Tibial artery (tissue), 4 donors: ENCODE results near the gene PLEKHG3.
A peak's percentile ranks its signal among the peaks of the same experiment; 100 is the strongest.

Experiments
- DNase-seq, 2 donors: peaks; one replicate each; pipeline ENCODE4 v3.0.0-alpha.2; 2019
- H3K27ac ChIP-seq, 2 donors: fragments of 200-600 bp; sonication (generic) in 1 of 2; 1 replicate in 1 of 2; 2 replicates in 1 of 2; pipeline ENCODE4 v1.5.1; 2018 to 2019; ENCODE audit warnings: mild to moderate bottlenecking in 1 of 2
- H3K27me3 ChIP-seq, 2 donors: fragments of 200-600 bp; sonication (generic) in 1 of 2; one replicate each; pipeline versions ENCODE4 v1.5.1 to v1.6.0; 2016 to 2019
- H3K36me3 ChIP-seq, 3 donors: fragments of 200-600 bp; sonication (generic) in 2 of 3; one replicate each; pipeline ENCODE4 v1.5.1; 2016 to 2019; ENCODE audit warnings: mild to moderate bottlenecking in 2 of 3
- H3K4me1 ChIP-seq, 4 donors: fragments of 200-600 bp; sonication (generic) in 2 of 4; 1 replicate in 3 of 4; 2 replicates in 1 of 4; pipeline ENCODE4 v1.5.1; 2016 to 2019
- H3K4me3 ChIP-seq, 2 donors: fragments of 200-600 bp; sonication (generic) in 1 of 2; 1 replicate in 1 of 2; 2 replicates in 1 of 2; pipeline ENCODE4 v1.5.1; 2018 to 2019; ENCODE audit warnings: mild to moderate bottlenecking in 2 of 2
- H3K9me3 ChIP-seq, 3 donors: fragments of 200-600 bp; sonication (generic) in 1 of 3; one replicate each; pipeline ENCODE4 v1.5.1; 2016 to 2019
- intact Hi-C: fragments of 100-400 bp; cut with DNase I; formaldehyde crosslinking; loops from one replicate; pipeline ENCODE4 v1.15.0; 2023; ENCODE audit warnings: low total_unique reads
- TF ChIP-seq, protein P1 (sequence below), 2 experiments: fragments of 200-600 bp in 1 of 2; fragments of 450-650 bp in 1 of 2; IDR thresholded peaks; one replicate each; pipeline ENCODE4 v1.5.1; 2017 to 2019; ENCODE audit warnings: antibody characterized with exemption in 2 of 2, mild to moderate bottlenecking in 1 of 2, moderate library complexity in 1 of 2

The PLEKHG3 gene

DNA sequence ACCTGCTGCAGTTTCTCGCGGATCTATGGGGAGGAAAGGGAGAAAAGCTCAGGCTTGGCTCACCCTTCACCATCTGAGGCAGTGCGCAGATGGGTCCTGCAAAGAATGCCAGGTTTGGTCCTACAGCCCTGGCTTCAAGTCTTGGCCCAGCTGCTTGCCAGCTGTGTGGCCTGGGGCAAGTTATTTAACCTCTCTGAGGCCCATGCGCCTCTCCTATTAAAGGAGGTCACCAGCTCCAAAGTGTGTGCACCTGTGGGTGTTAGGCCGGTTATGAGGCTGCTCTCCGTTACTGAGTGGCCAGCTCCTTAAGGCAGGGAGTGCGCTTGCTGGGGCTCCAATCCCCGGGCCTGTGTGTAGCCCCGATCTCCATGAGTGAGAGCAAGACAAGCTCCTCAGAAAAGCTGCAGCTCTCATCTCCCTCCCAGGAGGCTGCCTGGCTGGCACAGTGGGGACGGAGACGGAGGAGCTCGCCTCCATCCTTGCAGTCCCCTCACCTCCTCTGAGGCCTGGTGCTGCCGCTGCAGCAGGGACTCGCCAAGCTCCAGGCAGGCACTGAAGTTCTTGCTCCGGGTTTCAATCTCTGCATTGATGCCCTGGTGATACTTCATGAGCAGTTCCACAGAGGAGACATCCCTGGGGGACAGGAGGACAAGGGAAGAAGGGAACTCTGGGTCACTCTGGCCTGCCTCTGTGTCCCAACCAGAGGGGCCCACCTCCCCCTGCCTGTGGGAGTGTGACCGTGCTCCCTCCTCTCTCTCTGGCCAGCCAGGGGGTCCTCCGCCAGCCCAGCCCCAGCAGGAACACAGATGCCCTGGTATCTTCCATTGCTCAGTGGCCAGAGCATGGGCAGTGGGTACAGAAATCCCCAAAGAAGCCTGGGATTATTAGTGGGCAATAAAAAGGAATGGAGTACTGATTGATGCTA is 65.1 kb downstream of the PLEKHG3 start:
- peak in 1 of 2 donors; percentile 33 for DNase-seq
- Histone ChIP-seq H3K9me3 (no peaks in the 10 kb centered on the region), H3K4me1 (peaks cover 0 to 8% (median 5%) of the 10 kb centered on the region in 4 donors), H3K36me3 (peaks cover 0 to 4% (median 0%) of the 10 kb centered on the region in 3 donors), H3K27me3 (no peaks in the 10 kb centered on the region), H3K4me3 (no peak overlapping the region), H3K27ac (no peak overlapping the region)
- intact Hi-C loops: loop anchor here (10.0 kb wide), 1 partner anchor 225 kb away; the partner anchor contains the start of genes HSPA2 and PPP1R36
- TF ChIP-seq, protein P1, sequence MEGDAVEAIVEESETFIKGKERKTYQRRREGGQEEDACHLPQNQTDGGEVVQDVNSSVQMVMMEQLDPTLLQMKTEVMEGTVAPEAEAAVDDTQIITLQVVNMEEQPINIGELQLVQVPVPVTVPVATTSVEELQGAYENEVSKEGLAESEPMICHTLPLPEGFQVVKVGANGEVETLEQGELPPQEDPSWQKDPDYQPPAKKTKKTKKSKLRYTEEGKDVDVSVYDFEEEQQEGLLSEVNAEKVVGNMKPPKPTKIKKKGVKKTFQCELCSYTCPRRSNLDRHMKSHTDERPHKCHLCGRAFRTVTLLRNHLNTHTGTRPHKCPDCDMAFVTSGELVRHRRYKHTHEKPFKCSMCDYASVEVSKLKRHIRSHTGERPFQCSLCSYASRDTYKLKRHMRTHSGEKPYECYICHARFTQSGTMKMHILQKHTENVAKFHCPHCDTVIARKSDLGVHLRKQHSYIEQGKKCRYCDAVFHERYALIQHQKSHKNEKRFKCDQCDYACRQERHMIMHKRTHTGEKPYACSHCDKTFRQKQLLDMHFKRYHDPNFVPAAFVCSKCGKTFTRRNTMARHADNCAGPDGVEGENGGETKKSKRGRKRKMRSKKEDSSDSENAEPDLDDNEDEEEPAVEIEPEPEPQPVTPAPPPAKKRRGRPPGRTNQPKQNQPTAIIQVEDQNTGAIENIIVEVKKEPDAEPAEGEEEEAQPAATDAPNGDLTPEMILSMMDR (IDR thresholded peaks at IDR 0.05): no peak

- Histone ChIP-seq H3K4me3 (no peak overlapping the region), H3K27me3 (no peaks in the 10 kb centered on the region), H3K4me1 (no peaks in the 10 kb centered on the region), H3K9me3 (no peaks in the 10 kb centered on the region), H3K36me3 (peaks cover 0 to 4% (median 0%) of the 10 kb centered on the region in 3 donors), H3K27ac (no peak overlapping the region)
- TF ChIP-seq, protein P1 (IDR thresholded peaks at IDR 0.05): no peak
- intact Hi-C loops: no loop called here
- DNase-seq: no peak
Observed at GRCh38 chr14:64770751-64771150, 66.5 kb downstream of the PLEKHG3 start.

DNA sequence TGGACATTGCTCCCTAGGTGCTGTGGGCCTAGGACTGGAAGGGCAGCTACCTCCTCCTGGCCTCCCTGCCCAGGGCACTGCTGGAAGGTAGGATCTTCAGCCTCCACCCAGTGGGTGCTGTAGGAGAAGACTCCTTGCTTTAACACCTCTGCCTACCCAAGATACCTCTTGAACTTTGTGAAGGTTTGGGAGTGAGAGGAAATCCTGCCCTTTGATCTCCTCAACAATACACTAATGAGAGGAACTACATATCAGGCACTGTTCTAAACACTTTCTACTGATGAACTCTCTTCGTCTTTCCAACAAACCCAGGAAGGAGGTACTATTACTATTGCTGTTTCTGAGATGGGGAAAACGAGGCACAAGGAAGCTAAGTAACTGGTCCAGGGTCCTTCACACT is 66.9 kb downstream of the PLEKHG3 start:
- TF ChIP-seq, protein P1 (IDR thresholded peaks at IDR 0.05): no peak
- Histone ChIP-seq H3K4me1 (no peaks in the 10 kb centered on the region), H3K36me3 (peaks cover 0 to 4% (median 0%) of the 10 kb centered on the region in 3 donors), H3K27me3 (no peaks in the 10 kb centered on the region), H3K27ac (no peak overlapping the region), H3K4me3 (no peak overlapping the region), H3K9me3 (no peaks in the 10 kb centered on the region)
- intact Hi-C loops: no loop called here
- no peak for DNase-seq

DNA sequence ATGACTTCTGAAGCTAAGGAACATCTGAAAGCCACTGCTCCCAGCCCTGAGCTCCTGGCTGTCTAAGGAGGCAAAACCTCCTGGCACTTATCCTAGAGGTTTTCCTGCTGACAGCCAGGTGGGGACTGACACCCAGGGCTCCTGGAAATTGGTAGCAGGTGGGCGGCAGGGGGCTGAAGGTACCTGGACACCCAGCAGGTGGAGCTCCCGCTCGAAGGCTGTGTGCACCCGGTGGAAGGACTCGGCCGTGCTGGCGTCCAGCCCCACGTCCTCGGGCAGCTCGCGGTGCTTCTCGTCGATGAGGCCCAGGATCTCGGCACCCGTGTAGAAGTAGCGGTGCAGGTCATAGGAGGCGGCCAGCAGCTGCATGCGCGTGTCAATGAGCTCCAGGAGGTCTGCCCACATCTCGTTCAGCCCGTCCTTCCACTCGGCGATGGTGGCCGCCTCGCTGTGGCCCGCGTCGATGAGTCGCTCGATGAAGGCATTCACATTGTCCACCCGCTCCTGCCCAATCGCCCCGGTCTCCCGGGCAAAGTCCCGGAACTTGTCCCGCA is 68.2 kb downstream of the PLEKHG3 start:
- TF ChIP-seq, protein P1 (IDR thresholded peaks at IDR 0.05): no peak
- no peak overlapping the region for H3K4me3 ChIP-seq
- intact Hi-C loops: no loop called here
- H3K4me1 ChIP-seq: no peaks in the 10 kb centered on the region
- H3K27ac ChIP-seq: no peak overlapping the region
- peaks cover 0 to under 1% (median 0%) of the 10 kb centered on the region in 3 donors for H3K36me3 ChIP-seq
- H3K9me3 ChIP-seq: no peaks in the 10 kb centered on the region
- DNase-seq: peak in 1 of 2 donors; percentile 60
- H3K27me3 ChIP-seq: no peaks in the 10 kb centered on the region

GRCh38 chr14:64773046-64773445 is 68.8 kb downstream of the PLEKHG3 start:
- Histone ChIP-seq H3K9me3 (no peaks in the 10 kb centered on the region), H3K4me3 (no peak overlapping the region), H3K27me3 (no peaks in the 10 kb centered on the region), H3K36me3 (no peaks in the 10 kb centered on the region), H3K27ac (no peak overlapping the region), H3K4me1 (no peaks in the 10 kb centered on the region)
- TF ChIP-seq, protein P1 (IDR thresholded peaks at IDR 0.05): no peak
- intact Hi-C loops: no loop called here
- peak in 1 of 2 donors; percentile 51 for DNase-seq
